Frontal cortex (tissue), 4 donors: ENCODE measurements around the gene LTN1. TPM values are rescaled to one million over a fixed set of nuclear protein-coding genes. Genes with fewer than 3 reads are reported as not detected.

Experiments
- DNase-seq, 2 donors: peaks; one replicate each; pipeline ENCODE4 v3.0.0; 2012; ENCODE audit warnings: low spot score in 2 of 2
- FAIRE-seq: peaks from 2 replicates; lab custom pipeline; 2012; peaks lifted over from hg19 to GRCh38; lab: Jason Lieb, UNC
- total RNA-seq: library from RNA; depleted of rRNA; stranded (reverse); fragments of >200 nt; gene quantifications from one replicate; pipeline ENCODE4 v1.2.3, GENCODE V29; 2014
- donor health status: control.
- donor health status: control.
- donor health status: control.

LTN1 gene
- total RNA-seq, 1 donor from 2014 or later = 39.9 TPM

GRCh38 chr21:28893687-28894086, 99.0 kb downstream of the LTN1 start:
- FAIRE-seq (no peak), DNase-seq (no peak)

- FAIRE-seq = no peak
- DNase-seq = no peak
These were observed 100.2 kb downstream of the LTN1 start for GRCh38 chr21:28892199-28893111.

GRCh38 chr21:28885853-28886177, 106.9 kb downstream of the LTN1 start:
- no peak for DNase-seq
- FAIRE-seq = no peak

GRCh38 chr21:28884976-28885852, 107.5 kb downstream of the LTN1 start:
- FAIRE-seq (no peak), DNase-seq (peak; percentile 75 to 84)

- no peak for FAIRE-seq
- no peak for DNase-seq
These were observed 108.2 kb downstream of the LTN1 start for GRCh38 chr21:28884481-28884880.

- FAIRE-seq = no peak
- DNase-seq = no peak
These were observed 108.7 kb downstream of the LTN1 start for GRCh38 chr21:28883931-28884330.

GRCh38 chr21:28882345-28882744, 110.3 kb downstream of the LTN1 start:
- FAIRE-seq = no peak
- no peak for DNase-seq

Other genes with a start within 250 kb of the LTN1 start
- 7.7 TPM for gene RWDD2B, start 26.5 kb upstream of the LTN1 start, total RNA-seq
- 34.6 TPM for gene USP16, start 31.8 kb upstream of the LTN1 start, total RNA-seq
- gene CCT8, start 80.8 kb upstream of the LTN1 start, total RNA-seq = 262 TPM
- 1.2 TPM for gene MAP3K7CL, start 137.8 kb upstream of the LTN1 start, total RNA-seq